Measurements from ENCODE around the gene CSTF3. TPM values are rescaled to one million over a fixed set of nuclear protein-coding genes. Genes with fewer than 3 reads are reported as not detected.

CSTF3 gene
- total RNA-seq, 1 donor from 2014 or later, result 16.6 TPM

DNA sequence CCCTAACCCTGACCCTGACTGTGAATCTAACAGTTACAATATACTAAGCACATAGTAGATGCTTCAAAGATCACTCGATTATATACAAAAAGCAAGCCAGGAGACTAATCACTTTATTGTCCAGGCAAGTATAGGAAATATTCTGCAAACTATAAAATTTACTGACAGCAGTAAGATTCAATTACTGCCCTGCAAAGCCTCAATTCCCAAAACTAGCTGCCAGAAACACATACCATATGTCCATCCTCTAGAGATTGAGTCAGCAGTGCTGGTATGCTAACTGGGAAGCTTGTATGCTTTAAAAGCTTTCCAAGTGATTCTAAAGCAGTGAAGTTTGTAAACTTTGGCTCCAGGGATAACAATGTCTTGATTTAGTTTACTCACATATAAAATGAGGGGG lies 26.1 kb downstream of the CSTF3 start:
- TF ChIP-seq, protein P1, sequence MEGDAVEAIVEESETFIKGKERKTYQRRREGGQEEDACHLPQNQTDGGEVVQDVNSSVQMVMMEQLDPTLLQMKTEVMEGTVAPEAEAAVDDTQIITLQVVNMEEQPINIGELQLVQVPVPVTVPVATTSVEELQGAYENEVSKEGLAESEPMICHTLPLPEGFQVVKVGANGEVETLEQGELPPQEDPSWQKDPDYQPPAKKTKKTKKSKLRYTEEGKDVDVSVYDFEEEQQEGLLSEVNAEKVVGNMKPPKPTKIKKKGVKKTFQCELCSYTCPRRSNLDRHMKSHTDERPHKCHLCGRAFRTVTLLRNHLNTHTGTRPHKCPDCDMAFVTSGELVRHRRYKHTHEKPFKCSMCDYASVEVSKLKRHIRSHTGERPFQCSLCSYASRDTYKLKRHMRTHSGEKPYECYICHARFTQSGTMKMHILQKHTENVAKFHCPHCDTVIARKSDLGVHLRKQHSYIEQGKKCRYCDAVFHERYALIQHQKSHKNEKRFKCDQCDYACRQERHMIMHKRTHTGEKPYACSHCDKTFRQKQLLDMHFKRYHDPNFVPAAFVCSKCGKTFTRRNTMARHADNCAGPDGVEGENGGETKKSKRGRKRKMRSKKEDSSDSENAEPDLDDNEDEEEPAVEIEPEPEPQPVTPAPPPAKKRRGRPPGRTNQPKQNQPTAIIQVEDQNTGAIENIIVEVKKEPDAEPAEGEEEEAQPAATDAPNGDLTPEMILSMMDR (IDR thresholded peaks at IDR 0.05; ENCODE audit: insufficient read depth, low read length, severe bottlenecking), result no peak
- H3K4me3 ChIP-seq (ENCODE audit: low read depth, low read length), result no peak overlapping the region
- DNase-seq (ENCODE audit: low read depth) (no peak), FAIRE-seq (no peak)
- peaks cover 2% of the 10 kb centered on the region for H3K36me3 ChIP-seq (ENCODE audit: control insufficient read depth, insufficient read depth, low read length)
- no peaks in the 10 kb centered on the region for H3K27me3 ChIP-seq (ENCODE audit: control insufficient read depth, insufficient read depth, low read length)

DNA sequence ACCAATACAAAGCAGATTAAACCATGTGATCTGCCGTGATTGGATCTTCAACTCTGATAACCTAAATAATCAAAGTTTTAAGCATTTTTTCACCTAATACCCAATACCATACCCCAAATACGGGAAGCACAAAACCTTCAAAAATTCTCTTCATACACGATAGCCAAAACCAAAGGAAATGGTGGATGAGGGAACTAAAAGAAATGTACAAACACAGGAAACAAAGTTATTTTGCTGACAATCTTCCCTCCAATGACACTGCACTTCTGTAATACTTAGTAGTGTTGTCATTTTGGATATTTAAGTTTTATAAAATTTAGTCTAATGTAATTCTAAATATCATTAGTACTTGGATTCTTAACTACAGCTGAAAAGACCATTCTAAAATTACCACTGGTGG lies 27.0 kb downstream of the CSTF3 start:
- TF ChIP-seq, protein P1 (IDR thresholded peaks at IDR 0.05; ENCODE audit: insufficient read depth, low read length, severe bottlenecking), result no peak
- DNase-seq (ENCODE audit: low read depth), result no peak
- H3K36me3 ChIP-seq (ENCODE audit: control insufficient read depth, insufficient read depth, low read length), result no peaks in the 10 kb centered on the region
- H3K27me3 ChIP-seq (ENCODE audit: control insufficient read depth, insufficient read depth, low read length), result no peaks in the 10 kb centered on the region
- FAIRE-seq, result no peak
- H3K4me3 ChIP-seq (ENCODE audit: low read depth, low read length), result no peak overlapping the region

DNA sequence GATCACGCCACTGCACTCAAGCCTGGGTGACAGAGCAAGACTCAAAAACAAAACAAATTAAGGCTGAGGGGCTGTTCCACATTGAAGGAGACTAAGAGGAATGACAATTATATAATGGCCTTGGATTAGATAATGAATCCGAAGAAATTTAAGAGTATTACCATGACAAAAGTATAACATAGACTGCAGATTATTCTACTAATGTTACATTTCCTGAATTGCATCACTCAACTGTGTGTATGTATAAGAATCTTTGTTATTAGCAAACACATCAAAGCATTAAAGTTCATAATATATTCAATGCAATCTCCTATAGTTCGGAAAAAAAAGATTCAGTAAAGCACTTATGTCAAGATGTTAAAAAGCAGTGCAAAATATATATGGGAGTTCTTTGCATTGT lies 27.5 kb downstream of the CSTF3 start:
- Histone ChIP-seq H3K4me3 (ENCODE audit: low read depth, low read length) (no peak overlapping the region), H3K36me3 (ENCODE audit: control insufficient read depth, insufficient read depth, low read length) (no peaks in the 10 kb centered on the region), H3K27me3 (ENCODE audit: control insufficient read depth, insufficient read depth, low read length) (no peaks in the 10 kb centered on the region)
- TF ChIP-seq, protein P1 (IDR thresholded peaks at IDR 0.05; ENCODE audit: insufficient read depth, low read length, severe bottlenecking), result no peak
- no peak for FAIRE-seq
- no peak for DNase-seq (ENCODE audit: low read depth)

DNA sequence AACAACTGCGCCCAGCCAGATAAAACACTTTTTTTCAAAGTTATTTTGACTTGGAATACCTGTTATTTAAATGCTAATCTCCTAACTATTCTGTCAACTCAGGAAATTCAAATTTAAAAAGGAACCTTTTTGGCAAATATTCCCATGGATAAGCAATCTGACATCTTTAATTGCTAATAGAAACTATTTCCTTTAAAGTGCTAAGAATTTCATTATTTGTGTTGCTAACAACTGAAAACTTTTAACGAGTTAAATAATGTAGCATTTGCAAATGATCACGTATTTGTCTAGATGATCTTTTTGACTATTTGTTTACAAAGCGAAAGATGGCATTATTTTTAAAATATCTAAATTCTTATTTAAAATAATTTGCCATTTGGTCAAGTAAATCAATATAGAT lies 28.8 kb downstream of the CSTF3 start:
- no peak for FAIRE-seq
- H3K27me3 ChIP-seq (ENCODE audit: control insufficient read depth, insufficient read depth, low read length), result no peaks in the 10 kb centered on the region
- TF ChIP-seq, protein P1 (IDR thresholded peaks at IDR 0.05; ENCODE audit: insufficient read depth, low read length, severe bottlenecking), result no peak
- no peaks in the 10 kb centered on the region for H3K36me3 ChIP-seq (ENCODE audit: control insufficient read depth, insufficient read depth, low read length)
- H3K4me3 ChIP-seq (ENCODE audit: low read depth, low read length), result no peak overlapping the region
- DNase-seq (ENCODE audit: low read depth), result no peak

DNA sequence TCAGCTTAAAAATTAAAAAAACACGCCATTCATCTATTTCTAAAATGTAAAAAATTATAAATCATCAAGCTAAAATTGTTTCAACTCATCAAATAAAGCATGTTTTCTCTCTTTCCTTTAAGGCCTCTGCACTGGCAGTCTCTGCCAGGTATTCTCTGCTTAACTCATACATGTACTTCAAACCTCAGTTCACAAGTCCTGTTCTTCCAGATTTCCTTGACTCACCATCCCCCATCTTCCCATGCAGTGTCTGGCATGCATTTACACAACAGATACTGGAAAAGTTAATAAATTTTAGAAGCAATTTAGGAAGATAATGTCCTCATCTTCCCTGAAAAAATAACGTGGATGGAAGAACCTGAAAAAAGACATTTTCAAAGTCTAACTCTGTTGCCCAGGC lies 32.5 kb downstream of the CSTF3 start:
- DNase-seq (ENCODE audit: low read depth) (peak; percentile 55), FAIRE-seq (no peak)
- Histone ChIP-seq H3K4me3 (ENCODE audit: low read depth, low read length) (no peak overlapping the region), H3K27me3 (ENCODE audit: control insufficient read depth, insufficient read depth, low read length) (no peaks in the 10 kb centered on the region), H3K36me3 (ENCODE audit: control insufficient read depth, insufficient read depth, low read length) (peaks cover 2% of the 10 kb centered on the region)
- TF ChIP-seq, protein P1 (IDR thresholded peaks at IDR 0.05; ENCODE audit: insufficient read depth, low read length, severe bottlenecking), result no peak

DNA sequence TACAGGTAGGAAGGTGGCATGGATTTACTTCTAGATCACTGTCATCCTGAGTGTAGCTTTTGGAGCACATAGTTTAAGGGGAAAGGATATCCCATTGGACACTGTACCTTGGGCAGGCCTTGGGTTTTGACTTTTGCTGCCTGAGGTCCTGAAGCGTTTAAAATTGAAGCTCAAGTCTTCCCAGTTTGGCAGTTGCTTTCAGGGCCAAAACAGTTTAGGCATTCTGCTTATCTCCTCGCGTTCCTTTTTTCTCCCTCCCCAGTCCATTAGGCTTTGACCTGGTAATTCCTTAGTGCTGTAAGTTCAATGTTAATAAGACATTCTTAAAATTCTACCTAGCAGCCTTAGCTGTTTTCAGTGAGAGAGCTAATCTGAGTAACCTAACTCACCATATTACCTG lies 35.7 kb downstream of the CSTF3 start:
- Histone ChIP-seq H3K4me3 (ENCODE audit: low read depth, low read length) (no peak overlapping the region), H3K36me3 (ENCODE audit: control insufficient read depth, insufficient read depth, low read length) (peaks cover 2% of the 10 kb centered on the region), H3K27me3 (ENCODE audit: control insufficient read depth, insufficient read depth, low read length) (no peaks in the 10 kb centered on the region)
- DNase-seq (ENCODE audit: low read depth) (no peak), FAIRE-seq (no peak)
- TF ChIP-seq, protein P1 (IDR thresholded peaks at IDR 0.05; ENCODE audit: insufficient read depth, low read length, severe bottlenecking), result no peak
